GM10847 (cell line): ENCODE data around the gene PGBD2.

ENCODE experiments used
- POLR2A ChIP-seq: IDR thresholded peaks from 2 replicates; pipeline ENCODE4 v1.6.1; 2011; ENCODE audit not compliant: insufficient read length; ENCODE audit errors: extremely low read depth

The PGBD2 gene

DNA sequence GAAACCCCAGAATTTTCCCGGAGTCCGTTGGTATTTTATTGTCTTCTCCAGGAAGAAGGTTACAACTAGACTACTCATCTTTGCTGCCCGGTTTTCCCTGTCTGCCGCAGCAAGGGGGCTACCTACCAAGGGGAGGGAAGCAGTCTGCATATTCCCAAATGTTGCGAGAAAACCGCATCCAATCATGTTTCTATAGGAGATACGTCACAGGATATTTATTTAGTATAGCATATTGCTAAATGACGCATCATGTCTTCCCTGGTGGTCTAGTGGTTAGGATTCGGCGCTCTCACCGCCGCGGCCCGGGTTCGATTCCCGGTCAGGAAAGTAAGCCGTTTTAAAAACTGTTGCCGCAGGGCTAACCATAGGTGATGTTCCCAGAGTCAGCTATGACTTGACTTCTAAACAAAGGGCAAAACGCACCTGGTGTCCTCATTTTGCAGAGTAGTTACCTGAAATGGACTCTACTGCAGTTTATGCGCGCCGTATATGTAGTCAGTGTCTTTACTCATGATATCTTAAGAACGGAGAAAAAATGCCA lies 32.0 kb upstream of the PGBD2 start:
- no peak for TF ChIP-seq POLR2A

DNA sequence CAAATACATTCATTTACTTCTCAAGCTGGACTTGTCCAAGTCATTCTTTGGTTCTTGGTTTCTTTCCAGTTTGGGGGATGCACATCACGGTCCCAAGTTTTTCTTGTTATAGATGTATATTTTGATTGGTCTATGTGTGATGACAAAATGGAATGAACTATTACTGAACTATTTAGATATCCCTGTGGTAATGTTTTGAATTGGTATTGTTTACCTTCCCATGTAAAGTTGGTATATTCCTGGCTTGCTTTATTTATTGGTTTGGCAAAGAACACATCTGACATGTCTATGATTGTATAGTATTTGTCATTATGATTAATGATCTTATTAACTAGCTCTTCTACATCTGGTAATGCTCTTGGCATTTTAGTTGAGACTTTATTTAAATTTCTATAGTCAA lies 24.8 kb upstream of the PGBD2 start:
- no peak for TF ChIP-seq POLR2A

DNA sequence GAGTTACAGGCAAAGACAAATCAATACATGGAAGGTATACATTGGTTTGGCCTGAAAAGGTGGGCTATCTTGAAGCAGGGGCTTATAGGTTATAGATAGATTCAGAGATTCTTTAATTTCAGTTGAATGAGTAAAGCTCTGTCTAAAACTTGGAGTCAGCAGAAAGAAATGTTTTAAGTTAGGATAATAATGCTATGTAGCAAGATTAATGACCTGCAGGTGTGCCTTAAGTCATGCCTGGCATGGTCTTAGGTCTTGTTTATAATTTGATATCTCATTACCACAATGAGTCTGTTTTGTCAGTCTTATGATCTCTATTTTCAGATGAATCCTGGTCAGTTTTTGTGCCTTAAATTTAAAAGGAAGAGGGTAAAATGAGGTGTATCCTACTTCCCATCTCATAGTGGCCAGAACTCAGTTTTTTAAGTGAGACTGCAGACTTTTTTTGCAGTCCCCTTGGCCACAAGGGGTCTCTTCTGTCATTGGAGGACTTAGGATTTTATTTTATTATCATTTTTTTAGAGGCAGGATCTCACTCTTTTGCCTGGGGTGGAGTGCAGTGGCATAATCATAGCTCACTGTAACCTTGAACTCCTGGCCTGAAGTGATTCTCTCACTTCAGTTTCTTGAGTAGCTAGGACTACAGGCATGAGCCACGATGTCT lies 21.3 kb upstream of the PGBD2 start:
- no peak for TF ChIP-seq POLR2A

DNA sequence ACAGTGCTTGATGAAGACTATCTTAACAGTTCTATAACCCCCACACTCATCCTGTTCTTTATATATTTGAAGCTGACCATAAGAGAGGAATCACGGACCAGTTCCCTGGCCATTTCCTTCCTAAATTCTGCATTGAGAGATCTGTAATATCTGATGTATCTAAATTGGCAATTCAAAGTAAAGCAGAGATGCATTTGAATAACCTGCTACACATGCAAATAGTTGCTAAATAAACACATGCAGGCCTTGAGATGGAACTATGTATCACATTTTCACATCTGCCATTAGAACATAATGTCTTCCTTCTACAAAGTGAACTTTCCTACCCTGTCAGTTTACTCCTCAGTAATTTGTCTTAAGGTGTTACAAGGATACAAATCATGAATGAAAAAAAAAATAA lies 20.4 kb upstream of the PGBD2 start:
- TF ChIP-seq POLR2A = no peak

DNA sequence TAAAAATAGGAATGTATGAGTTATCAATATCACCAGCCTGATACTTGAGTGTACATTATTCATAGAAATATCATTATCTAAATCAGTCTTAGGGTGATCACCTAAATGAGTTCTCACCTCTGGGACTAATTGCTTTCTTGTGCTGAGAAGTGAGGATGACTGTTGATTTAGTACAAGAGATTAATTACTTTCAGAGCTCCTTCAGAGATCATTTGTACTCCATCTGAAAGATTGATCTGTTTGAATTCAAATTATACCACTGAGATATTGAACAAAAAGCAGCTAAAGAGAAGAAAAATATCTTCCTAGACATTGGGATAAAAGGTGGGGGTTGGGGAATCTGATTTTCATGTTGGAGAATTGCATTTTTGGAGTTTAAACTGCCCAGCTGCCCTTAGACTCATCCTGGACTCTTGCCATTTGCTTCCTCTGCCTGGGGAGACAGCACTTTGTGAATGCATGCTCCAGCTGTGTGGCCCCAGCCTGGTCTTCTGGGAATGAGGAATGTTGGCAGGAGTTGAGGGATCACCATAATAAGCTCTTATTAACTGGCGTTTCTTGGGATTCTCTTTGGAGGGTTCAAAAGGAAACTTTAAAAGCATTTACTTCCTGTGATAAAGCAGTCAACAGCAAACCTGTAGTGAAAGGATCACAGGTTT lies 19.7 kb upstream of the PGBD2 start:
- TF ChIP-seq POLR2A = no peak

DNA sequence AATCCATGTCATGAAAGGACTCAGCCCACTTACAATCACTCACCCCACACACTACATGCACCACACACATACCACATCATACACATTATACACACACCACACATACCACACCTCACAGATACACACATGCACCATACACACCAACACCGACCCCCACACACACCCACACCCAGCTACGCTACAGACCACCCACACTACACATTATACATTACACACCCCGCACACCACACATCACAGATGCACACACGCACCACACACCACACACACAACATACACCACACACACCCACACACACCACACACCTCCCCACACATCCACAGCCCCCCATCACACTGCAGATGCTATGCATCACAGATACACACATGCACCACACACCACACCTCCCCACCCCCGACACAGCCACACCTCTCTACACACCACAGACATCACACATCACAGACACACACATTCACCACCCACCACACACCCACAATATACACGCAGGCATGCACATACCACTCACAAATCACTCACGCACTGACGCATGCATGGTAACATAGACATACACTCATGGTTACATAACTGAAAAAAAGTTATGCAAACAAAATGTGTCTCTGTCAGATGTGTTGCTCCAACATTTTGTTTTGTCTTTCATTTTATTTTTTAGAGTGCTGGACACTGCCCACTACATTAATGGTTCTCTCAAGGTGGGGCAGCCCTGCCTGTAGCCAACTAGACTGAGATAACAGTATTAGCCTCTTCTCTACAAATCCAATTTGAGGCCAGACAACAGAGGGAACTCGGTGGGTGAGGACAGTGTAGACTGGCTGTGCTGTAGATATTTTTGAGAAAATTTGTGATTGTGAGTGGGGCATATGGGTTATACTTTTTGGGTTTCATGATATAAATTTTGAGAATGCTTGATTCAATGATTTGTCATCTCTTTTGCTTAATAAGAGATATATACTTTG lies 15.2 kb upstream of the PGBD2 start:
- no peak for TF ChIP-seq POLR2A

DNA sequence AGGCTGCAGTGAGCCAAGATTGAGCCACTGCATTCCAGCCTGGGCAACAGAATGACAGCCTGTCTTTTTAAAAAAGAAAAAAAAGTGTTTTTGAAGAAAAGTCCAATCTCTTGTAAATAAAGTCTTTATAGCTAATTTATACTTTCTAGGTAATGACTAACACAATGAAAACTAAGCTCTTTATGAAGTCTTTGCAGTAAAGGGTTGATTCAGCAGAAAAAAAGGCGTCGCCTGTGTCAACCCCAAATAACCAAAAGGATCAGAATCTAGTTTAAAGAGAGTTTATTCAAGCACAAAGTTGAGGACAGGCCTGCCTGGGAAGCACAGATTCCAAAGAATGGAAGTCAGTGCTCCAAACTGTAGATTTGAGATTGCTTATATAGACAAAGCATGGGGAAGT lies 14.3 kb upstream of the PGBD2 start:
- TF ChIP-seq POLR2A = no peak

DNA sequence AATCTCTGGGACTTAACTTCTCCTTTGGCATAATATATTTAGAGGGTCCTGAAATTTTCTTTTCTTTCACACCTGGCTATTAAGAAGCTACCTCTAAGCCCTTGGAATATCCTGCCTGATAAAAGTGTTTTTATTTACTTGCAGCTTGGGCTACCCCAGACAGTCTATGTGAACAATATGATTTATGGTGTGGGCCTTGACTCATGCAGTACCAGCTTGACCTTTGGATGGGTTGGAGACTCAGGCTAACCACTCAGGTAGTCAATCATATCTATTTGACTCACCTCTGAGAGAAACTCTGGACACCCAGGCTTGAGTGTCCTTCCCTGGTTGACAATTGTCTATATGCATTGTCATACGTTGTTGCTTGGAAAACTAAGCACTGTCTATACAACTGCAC lies 13.4 kb upstream of the PGBD2 start:
- no peak for TF ChIP-seq POLR2A

DNA sequence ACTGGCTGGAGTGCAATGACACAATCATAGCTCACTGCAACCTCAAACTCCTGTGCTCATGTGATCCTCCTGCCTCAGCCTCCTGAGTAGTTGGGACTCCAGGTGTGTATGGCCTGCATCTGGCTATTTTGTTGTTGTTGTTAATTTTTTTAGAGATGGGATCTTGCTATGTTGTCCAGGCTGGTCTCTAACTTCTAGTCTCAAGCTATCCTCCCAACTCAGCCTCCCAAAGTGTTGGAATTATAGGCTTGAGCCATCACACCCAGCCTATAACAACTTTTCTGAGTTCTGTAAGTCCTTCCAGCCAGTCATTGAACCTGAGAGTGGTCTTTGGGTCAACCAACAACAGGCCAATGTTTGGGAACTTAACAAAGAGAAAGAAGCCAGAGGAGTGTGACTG lies 11.2 kb upstream of the PGBD2 start:
- no peak for TF ChIP-seq POLR2A

DNA sequence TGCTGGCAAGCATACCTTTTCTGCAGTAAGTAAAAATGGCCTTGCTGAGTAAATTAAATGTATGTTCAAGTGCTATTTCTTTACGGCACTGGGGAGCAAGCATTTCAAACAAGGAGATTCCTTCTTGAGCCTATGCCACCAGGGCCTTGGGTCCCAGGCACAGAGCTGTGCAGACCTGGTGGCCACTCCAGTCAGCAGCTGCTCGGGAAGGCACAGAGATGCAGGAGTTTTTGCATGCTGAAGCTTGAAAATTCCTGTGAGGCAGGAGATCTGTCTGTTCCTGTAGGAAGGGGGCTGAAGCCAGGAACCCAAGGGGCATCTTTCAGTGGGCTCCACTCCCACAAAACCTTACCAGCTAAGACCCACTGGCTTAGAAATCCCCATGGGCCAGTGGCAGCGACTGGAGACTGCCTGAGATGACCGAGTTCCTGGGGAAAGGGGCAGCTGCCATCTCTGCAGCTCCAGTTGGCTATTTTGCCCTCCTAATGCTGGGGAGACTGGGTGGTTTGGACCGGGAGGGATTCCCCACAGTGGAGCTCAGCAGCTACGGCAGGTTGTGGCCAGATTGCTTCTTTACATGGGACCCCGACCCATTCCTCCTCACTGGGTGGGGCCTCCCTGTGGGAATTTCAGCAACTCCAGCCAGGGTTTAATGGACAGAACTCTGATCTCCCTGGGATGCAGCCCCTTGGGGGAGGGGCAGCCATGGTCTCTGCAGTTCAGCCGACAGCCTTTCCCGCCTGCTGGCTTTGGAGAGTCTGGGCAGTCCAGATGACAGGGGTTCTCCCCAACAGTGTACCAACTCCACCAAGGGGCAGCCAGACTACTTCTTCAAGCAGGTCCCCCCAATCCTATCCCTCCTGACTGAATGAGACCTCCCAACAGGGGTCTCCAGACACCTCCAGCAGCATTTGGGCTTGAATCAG lies 8.4 kb upstream of the PGBD2 start:
- TF ChIP-seq POLR2A = no peak

DNA sequence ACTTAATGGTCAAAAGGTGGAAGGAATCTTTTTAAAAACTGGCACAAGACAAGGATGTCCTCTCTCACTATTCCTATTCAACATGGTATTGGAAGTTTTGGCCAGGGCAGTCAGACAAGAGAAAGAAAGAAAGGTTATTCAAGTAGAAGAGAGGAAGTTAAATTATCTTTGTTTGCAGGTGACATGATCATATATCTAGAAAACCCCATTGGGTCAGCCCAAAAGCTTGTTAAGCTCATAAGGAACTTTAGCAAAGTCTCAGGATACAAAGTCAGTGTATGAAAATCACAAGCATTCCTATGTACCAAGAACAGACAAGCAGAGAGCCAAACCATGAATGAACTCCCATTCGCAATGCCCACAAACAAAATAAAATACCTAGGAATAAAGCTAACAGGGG lies 5.4 kb upstream of the PGBD2 start:
- no peak for TF ChIP-seq POLR2A

DNA sequence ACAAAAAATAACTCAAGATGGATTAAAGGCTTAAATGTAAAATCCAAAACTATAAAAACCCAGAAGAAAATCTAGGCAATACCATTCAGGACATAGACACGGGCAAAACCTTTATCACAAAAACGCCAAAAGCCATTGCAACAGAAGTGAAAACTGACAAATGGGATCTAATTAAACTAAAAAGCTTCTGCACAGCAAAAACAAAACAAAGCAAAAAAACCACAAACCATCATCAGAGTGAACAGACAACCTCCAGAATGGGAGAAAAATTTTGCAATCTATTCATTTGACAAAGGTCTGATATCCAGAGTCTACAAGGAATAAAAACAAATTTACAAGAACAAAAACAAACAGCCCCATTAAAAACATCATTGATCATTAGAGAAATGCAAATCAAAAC lies 4.5 kb upstream of the PGBD2 start:
- TF ChIP-seq POLR2A = no peak

DNA sequence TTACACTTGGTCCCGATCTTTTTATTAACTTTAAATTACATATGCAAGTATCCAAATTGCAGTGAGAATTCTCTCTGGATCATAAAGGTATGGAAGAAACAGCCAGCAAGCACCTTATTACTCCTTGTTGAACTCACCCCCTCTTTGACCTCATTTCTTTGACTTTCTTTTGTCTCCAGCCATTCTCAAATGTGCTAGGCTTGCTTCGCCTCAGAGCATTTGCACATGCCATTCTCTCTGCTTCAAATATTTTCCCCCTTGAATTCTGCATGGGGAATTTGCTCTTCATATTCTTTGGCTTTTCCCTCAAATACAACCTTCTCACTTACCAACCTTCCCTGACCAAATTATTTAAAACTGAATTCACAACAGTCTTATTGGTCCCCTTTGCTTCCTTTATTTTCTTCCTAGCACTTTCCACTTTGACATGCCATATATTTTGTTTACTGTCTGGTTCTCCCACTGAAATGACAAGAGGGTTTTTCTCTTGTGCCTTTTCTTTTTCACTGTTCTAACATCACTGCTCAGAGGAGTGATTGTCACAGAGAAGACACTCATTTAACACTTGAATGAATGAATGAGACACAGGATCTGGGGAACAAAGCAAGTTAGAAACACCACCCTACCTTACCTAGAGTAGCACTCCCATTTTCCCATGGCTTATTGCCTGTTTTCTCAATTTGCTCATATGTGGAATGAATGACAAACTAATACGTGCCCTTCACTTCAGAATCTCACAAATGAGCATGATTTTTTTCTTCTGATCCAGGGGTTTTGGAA lies 1.4 kb upstream of the PGBD2 start:
- no peak for TF ChIP-seq POLR2A

DNA sequence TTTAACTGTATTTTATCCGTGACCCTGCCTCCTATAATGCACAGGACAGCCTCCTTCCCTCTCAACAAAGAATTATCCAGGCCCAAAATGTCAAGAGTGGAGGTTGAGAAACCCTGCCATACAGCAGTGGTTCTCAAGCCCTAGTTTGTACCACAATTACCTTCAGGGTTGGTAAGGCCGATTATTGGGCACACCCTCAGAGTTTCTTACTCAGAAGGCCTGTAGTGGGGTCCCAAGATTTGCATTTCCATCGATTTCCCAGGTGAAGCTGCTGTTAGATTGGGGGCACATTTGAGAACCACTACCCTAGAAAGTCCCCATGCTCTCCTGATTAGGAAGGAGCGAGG lies 400 bp upstream of the PGBD2 start:
- no peak for TF ChIP-seq POLR2A
